Subcutaneous adipose tissue (tissue), 4 donors: ENCODE measurements around the gene NCKAP5. TPM values are rescaled to one million over a fixed set of nuclear protein-coding genes. Genes with fewer than 3 reads are reported as not detected.

Experiments used
- total RNA-seq, 4 donors: library from RNA; depleted of rRNA; stranded (reverse); fragments of >200 nt; gene quantifications; one replicate each; pipeline ENCODE4 v1.1.0, GENCODE V29; 2016
- TF ChIP-seq, protein P1 (sequence below): fragments of 450-650 bp; IDR thresholded peaks from one replicate; pipeline ENCODE4 v1.5.1; 2016; ENCODE audit warnings: low read depth, mild to moderate bottlenecking, control low read depth, antibody characterized with exemption, moderate library complexity

The NCKAP5 gene
- total RNA-seq, 4 donors from 2014 or later = 1.5 to 6.4 (median 3.8) TPM

DNA sequence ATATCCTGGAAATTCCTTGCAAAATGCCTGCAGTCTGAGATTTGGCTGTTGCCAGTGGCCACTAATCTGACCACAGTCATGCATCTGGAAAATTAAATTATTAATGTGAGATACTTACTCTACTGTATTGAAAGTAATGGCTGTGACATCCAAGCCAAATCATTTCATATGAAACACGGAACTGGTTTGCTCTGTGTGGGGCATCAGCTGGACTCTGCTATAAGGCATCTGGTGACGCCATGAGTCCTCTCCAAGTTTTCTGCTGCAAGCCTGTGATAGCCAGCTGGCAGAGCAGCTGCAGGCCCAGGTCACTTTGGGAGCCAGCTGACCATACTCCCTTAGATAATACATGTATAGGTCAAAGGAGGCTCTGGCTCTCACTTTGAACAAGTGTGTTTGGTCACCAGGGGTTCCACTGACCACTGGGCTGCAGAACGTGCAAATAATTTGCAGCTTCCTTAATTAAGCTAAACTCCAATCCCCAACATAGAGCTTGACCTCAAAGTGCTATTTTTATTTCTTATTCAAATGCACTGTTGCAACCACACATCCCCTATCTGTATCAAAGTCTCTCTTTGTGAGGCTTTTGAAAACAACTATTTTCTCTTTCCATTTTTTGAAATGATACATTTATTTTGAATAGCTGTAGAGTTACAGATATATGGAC, 152.9 kb downstream of the NCKAP5 start:
- TF ChIP-seq, protein P1, sequence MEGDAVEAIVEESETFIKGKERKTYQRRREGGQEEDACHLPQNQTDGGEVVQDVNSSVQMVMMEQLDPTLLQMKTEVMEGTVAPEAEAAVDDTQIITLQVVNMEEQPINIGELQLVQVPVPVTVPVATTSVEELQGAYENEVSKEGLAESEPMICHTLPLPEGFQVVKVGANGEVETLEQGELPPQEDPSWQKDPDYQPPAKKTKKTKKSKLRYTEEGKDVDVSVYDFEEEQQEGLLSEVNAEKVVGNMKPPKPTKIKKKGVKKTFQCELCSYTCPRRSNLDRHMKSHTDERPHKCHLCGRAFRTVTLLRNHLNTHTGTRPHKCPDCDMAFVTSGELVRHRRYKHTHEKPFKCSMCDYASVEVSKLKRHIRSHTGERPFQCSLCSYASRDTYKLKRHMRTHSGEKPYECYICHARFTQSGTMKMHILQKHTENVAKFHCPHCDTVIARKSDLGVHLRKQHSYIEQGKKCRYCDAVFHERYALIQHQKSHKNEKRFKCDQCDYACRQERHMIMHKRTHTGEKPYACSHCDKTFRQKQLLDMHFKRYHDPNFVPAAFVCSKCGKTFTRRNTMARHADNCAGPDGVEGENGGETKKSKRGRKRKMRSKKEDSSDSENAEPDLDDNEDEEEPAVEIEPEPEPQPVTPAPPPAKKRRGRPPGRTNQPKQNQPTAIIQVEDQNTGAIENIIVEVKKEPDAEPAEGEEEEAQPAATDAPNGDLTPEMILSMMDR = no peak

- TF ChIP-seq, protein P1 = no peak
Observed at GRCh38 chr2:133414486-133415209, 153.6 kb downstream of the NCKAP5 start.

DNA sequence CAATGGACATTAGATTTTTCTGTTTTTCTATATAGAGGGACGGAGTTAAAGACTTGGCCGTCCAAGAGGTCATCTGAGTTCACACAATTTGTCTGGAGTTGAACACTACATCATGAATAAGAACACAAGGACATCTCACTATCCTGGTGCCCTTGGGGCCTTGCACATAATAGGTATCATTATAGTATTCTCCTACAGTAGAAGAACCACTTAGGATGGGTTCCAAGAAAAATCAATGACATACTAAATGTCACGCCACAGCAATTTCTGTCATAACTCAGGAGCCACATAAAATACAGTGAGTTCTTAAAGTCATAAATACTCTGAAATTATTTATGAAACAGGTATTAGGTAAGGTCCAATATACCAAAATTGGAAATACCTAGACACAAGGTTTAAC, 154.4 kb downstream of the NCKAP5 start:
- TF ChIP-seq, protein P1 = no peak

DNA sequence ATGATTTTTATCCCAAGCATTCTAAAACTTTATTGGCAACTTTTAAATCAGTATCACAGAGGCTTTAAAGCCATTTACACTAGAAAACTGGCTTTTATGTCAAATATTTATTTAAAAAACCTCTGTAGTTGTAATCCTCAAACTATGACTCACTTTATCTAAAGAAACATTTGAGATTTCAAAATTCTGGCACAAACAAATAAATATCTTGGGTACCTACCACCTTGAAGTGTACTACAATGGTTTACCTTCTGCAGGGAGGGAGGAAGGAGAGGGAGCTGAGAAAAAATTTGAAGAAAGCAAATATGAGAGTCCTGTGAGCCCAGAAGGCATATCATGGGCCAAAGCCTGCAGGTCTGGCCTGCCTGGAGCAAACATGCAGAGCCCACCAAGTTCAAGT, 155.6 kb downstream of the NCKAP5 start:
- TF ChIP-seq, protein P1 = no peak

- TF ChIP-seq, protein P1 = no peak
Observed at GRCh38 chr2:133411857-133412256, 156.4 kb downstream of the NCKAP5 start.

GRCh38 chr2:133411101-133411500, 157.2 kb downstream of the NCKAP5 start:
- TF ChIP-seq, protein P1 = no peak

GRCh38 chr2:133409581-133410285, 158.5 kb downstream of the NCKAP5 start:
- TF ChIP-seq, protein P1 = no peak
